Glomerular visceral epithelial cell (primary cell): ENCODE results near the gene CCIN.
A peak's percentile ranks its signal among the peaks of the same experiment; 100 is the strongest.

Experiments
- DNase-seq: peaks from one replicate; pipeline ENCODE4 v3.0.0-alpha.2; 2016; ENCODE audit errors: extremely low spot score

CCIN gene

GRCh38 chr9:36190388-36191289, 21.5 kb downstream of the CCIN start, which contains the start of gene CLTA:
TSS of gene CLTA (plus strand) at chr9:36190921. CDS start at chr9:36191057, 136 bp downstream.
- peak; percentile 99 for DNase-seq

DNA sequence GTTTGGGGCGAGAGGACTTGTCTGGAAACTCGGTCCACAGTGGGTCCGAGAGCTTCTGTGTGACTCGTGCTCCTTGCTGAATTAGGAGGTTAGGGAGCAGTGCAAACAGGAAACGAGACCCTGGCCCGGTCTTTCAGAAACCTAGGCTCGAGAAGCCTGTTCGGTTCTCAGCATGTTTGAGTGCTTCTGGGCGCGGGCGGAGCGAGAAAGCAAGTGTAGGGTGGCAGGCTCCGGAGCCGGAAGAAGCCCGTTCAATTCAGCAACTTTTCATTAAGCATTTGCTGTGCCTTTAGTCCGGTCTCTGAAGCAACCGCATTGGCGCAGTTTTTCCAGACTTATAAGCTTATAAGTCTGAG, 22.1 kb downstream of the CCIN start:
- peak; percentile 34 for DNase-seq

- DNase-seq, result no peak
Observed at GRCh38 chr9:36191686-36192085, 22.5 kb downstream of the CCIN start.

DNA sequence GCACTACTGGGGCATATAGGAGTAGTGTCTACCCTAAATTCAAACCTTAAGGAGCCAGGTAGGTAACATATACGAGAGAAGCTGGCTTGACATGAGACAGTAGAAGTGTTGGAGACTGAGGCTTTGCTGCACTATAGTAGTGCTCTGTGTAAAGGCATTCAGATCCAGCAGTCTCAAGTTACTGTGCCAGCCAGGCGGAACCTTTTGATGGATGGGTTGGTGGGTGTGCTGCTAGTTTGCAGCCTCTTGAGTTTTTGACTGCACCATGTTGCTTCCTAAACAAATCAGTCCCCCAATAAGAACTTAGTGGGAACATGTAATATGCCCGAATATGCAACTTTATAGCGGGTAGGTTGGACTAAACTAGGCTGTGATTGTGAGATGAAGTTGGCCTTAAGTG, 23.0 kb downstream of the CCIN start:
- DNase-seq, result peak; percentile 51

DNA sequence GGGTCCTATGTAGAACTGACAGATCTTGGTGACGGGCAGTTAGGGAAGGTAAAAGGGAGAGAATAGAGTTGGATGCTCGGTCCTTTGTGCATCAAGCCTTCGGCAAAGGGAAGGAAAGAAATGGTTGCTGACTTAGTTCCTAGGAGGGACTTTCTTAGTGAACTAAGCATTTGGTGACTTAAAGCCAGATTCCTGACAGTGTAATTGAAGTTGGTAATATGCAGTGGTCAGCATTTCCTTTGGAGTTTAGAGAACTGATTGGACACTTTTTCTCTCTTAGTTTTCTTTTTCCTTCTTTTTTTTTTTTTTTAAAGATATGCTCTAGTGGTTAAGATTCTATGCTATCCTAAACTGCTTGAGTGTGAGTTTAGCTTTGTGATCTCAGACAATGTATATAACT, 23.8 kb downstream of the CCIN start:
- no peak for DNase-seq

DNA sequence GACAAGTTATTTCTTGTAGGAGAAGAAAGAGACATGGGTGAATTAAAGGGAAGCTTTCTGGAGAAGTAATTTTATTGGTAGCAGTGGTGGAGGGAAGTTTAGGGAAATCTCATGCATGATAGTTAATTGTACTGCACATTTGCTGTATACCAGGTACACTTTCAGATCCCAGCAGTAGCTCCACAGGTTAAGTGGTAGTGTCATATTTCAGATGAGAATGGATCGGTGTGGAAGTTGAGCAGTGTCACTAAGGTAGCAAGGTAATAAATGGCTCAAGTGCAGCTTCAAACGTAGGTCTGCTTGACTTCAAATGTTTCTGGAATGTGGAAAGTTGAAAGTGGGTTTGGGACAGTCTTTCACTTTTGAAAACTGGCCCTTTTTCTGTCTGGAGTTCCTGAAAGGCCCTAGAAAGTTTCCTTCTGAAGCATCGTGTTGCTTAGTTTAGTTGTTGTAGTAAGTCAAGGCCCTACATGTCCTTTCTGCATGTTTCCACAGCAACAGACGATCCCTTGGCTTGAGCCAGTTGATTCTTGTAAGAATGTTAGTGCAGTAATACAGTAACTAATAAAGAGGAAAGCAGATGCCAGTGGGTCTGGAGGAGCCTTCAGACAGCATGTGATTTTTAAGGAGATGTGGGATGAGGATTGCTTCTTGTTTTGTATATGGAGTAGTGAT, 25.3 kb downstream of the CCIN start:
- no peak for DNase-seq

DNA sequence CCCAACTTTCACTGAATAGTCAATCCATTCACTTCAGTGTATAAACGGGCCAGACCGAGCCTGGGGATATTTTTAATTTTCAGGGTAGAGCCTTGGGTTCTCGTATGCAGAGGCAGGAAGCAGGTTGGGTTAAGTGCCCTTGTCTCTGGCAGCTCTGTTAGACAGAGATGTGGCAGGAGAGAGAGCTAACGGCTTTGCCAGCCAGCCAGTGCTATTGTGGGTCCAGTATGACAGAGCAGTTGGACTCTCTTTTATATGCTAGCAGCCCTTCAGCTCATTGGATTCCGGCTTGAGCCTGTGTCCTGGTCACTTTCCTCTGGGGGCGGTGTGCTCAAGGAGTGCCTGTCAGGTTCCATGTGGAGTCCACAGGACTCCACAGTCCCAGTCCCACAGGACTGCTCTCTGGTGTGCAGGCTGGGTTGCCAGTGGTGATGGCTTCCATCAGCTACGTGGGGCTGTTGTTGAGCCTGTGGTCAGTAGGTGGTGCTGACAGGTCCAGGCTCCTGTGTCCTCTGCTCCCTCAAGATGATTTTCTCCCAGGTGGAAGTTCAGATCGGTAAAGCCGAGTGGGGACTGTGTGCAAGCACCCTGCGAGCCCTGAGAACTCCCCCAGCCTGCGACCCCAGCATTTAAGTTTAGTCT, 35.8 kb downstream of the CCIN start:
- no peak for DNase-seq

GRCh38 chr9:36207016-36207415, 37.8 kb downstream of the CCIN start:
- DNase-seq, result peak; percentile 61

DNA sequence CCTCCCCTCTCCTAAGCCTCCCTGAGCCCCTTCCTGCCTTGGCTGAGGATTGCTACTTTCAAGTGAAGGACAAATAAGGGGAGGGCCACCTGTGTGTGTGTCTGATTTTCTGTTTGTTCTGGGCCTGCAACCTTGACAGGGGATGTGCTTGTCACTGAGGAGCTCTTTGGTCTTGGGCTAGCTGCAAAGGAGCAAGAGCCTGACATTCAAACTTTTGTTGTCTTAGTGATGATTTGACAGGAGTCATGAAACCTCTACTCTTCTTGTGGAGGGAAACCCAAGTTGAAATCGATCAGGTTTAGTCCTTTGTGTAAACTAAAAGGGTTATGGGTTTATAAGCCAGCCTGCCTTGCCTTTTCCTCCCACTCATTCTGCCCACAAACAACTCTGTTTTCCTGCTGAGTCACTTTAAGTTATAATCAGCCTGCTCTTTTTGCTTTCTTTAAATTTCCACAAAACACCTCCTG, 38.4 kb downstream of the CCIN start:
- no peak for DNase-seq

- DNase-seq, result no peak
Observed at GRCh38 chr9:36208521-36209253, 39.5 kb downstream of the CCIN start.

DNA sequence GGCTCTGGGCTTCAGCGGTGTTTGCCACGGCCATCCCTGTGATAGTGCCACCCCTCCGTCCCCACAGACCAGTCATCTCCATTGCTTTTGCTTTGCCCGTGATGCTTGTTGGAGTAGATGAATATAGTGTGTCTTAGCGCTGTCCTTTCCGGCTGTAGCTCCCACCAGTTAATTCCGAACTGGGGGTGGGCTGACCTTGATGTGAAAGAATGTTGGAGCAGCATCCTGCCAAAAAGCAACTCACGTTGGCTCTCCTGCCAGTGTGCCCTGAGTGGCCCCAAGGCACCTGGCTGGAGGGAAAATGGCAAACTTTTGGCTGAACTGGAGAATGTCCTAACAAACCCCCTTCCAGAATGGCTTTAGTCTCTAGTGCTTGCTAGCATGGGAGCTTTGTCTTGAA, 41.5 kb downstream of the CCIN start:
- no peak for DNase-seq

- DNase-seq, result no peak
Observed at GRCh38 chr9:36211510-36211909, 42.3 kb downstream of the CCIN start.

- DNase-seq, result no peak
Observed at GRCh38 chr9:36213387-36213786, 44.2 kb downstream of the CCIN start.

DNA sequence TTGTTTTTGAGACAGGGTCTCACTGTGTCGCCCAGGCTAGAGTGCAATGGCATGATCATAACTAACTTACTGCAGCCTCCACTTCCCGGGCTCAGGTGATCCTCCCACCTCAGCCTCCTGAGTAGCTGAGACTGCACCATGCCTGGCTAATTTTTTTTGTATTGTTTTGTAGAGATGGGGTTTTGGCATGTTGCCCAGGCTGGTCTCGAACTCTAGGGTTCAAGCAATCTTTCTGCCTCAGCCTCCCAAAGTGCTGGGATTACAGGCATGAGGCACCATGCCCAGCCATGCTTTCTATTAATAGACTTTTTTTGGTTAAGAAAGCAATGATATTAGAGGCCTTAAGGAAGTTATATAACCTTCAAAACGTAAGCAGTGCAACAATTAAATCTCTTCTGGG, 44.8 kb downstream of the CCIN start:
- no peak for DNase-seq

GRCh38 chr9:36214571-36214970, 45.4 kb downstream of the CCIN start:
- DNase-seq, result no peak

DNA sequence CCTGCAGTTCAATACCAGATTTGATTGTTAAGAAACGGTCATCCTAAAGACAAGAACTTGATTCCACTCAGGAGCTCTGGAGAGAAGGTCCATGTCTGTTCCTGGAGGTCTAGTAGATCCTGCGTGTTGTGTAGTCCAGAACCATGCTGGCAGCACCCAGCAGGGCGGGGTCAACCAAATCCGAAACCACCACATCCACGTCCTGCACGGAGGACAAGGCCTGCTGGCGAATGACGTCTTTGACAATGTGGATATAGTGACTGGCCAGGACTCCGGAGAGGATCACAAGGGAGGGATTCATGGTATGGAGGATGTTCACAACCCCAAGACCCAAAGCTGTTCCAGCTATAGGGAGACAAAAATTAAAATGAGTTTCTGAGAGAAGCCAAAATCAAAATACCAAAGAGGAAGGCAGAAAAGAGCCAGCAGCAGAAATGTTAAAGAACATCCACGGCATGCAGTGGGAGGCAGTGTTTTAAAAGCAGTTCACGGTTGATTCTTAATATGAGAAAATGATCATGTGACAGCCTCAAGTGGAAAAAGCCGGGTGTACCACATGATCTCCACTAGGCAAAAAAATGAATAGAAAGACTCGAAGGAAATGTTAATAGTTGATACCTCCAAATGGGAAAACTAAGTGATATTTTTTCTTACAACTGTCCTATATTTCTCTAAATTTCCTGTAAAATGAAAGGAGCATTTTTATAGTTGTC, 48.2 kb downstream of the CCIN start:
- DNase-seq, result no peak

- no peak for DNase-seq
Observed at GRCh38 chr9:36218011-36218410, 48.8 kb downstream of the CCIN start.

DNA sequence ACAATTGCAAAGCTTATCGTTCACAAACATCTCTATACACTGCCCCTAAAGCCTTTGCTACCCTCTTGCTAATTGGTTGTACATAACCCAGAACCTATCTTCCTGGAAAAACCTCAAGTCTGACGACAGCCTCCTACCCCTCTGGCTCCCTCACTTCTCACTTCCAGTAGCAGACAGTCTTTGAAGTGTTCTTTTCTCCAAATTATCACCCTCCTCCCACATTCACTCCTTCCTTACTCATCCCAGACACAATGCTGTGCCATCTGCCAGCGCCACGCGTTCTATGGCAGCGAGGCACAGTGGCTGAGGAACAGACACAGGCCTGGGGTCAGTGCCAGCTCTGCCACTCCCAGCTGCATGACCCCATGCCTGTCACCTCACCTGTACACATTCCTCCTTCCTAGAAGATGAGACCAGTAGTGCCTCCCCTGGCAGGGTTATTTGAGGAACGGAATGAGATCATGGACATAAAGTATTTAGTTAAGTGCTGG, 49.3 kb downstream of the CCIN start:
- DNase-seq, result peak; percentile 82
